Measurements from ENCODE around the gene TSR1.

- TF ChIP-seq ZNF671 (CRISPR knock-in tag; IDR thresholded peaks at IDR 0.05) (no peak), CTCF (IDR thresholded peaks at IDR 0.05) (peak; percentile 39; the same call in 1 of the 2 replicates), SP1 (CRISPR knock-in tag; conservative IDR thresholded peaks at IDR 0.05) (no peak), JUN (CRISPR knock-in tag; IDR thresholded peaks at IDR 0.05) (no peak), ZBTB21 (CRISPR knock-in tag; IDR thresholded peaks at IDR 0.05; ENCODE audit: borderline replicate concordance) (no peak), NFYB (CRISPR knock-in tag; conservative IDR thresholded peaks at IDR 0.05; ENCODE audit: low read depth) (no peak), ETV6 (CRISPR knock-in tag; IDR thresholded peaks at IDR 0.05) (no peak), USF2 (CRISPR knock-in tag; IDR thresholded peaks at IDR 0.05) (no peak), ESRRA (CRISPR knock-in tag; IDR thresholded peaks at IDR 0.05; ENCODE audit: borderline replicate concordance) (no peak), NFATC4 (CRISPR knock-in tag; IDR thresholded peaks at IDR 0.05) (no peak)
Observed at GRCh38 chr17:2282297-2282873, 53.9 kb downstream of the TSR1 start.
